HG02943 (cell line): ENCODE measurements around the gene ST3GAL3.

ENCODE experiments used
- ATAC-seq: cut with Tn5 transposase; IDR thresholded peaks from one replicate; pipeline ENCODE4 v1.9.1; 2021; ENCODE audit warnings: mild to moderate bottlenecking, low read depth, moderate library complexity; ENCODE audit not compliant: unreplicated experiment

The ST3GAL3 gene

GRCh38 chr1:43707190-43708001 lies at the start of gene ST3GAL3:
TSS of gene ST3GAL3 (plus strand) at chr1:43707536. CDS start at chr1:43736263, 28,727 bp downstream.
- peak; percentile 85 for ATAC-seq

- no peak for ATAC-seq
These were observed 47.8 kb upstream of the ST3GAL3 start for GRCh38 chr1:43659212-43660166.

- ATAC-seq, result no peak
These were observed 47.0 kb upstream of the ST3GAL3 start for GRCh38 chr1:43660355-43660754.

GRCh38 chr1:43664369-43664768 lies 43.0 kb upstream of the ST3GAL3 start:
- no peak for ATAC-seq

- no peak for ATAC-seq
These were observed 40.7 kb upstream of the ST3GAL3 start for GRCh38 chr1:43666608-43667007.

DNA sequence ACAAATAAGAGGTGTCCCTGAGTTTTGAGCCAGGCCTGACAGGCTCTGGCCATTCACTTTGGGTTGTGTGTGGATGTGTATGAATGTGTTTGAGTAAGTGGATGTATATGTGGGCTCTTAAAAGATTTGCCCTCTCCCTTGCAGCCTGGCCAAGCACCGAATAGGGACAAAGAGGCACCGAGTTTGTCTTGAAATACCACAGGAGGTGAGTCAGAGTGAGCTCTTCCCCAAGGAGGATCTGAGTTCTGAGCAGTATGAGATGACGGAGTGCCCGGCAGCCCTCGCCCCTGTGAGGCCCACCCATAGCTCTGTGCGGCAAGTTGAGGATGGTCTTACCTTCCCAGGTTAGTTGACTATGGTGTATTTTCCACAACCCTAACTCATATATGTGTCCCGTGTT lies 38.4 kb upstream of the ST3GAL3 start:
- no peak for ATAC-seq

- ATAC-seq, result no peak
These were observed 37.5 kb upstream of the ST3GAL3 start for GRCh38 chr1:43669878-43670277.

DNA sequence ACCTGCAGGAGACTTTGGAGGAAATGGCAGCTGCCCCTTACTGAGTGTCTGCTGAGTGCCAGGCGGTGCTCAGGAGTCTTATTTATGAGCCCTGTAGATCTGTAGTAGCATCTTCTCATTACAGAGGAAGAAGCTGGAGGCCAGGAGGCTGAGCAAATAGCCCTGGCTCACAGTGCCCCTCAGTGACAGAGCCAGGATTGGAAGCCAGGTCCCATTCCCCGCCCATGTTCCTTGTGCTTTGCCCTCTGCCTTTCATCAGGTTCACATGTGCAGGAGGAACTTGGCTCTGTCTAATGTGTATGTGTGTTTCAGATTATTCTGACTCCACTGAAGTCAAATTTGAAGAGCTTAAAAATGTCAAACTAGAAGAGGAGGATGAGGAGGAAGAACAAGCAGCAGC lies 36.1 kb upstream of the ST3GAL3 start:
- no peak for ATAC-seq

DNA sequence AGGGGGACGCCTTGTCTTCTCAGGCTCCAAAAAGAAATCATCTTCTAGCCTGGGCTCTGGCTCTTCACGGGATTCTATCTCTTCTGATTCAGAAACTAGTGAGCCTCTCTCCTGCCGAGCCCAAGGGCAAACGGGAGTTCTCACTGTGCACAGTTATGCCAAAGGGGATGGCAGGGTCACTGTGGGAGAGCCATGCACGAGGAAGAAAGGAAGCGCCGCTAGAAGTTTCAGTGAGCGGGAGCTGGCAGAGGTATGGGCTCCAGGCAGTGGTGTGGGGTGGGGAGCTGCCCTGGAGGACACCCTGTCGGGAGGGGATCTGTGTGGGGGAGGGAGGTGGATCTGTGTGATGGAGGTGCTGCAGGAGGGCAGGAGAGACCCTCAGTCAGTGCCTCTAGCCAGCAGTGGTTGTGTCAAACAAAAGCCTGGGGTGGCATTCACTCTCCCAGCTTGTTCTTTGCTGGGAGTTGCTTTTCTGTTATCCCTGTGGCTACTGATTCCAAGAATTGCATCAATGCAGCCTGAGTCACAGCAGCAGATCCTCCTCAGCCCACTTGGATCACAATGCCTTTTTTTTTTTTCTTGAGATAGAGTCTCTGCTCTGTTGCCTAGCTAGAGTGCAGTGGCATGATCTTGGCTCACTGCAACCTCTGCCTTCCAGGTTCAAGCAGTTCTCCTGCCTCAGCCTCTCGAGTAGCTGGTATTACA lies 35.6 kb upstream of the ST3GAL3 start:
- no peak for ATAC-seq

DNA sequence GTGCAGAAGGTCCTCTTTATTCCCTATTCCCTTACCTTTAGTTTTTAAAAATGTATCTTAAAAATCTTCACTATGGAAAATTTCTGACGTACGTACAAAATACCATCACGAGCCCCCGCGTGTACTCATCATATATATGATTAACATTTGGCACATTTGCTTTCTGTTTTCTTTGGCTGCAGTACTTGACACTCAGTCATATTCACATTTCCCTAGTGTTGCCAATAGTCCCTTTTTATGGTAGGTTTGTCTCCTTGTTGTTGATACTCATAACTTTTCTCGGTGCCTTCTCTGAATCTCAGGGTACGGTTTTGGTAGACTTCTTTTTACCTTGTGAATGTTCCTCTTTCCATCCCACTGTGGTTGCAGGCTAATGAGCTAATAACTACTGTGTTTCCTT lies 34.1 kb upstream of the ST3GAL3 start:
- no peak for ATAC-seq

DNA sequence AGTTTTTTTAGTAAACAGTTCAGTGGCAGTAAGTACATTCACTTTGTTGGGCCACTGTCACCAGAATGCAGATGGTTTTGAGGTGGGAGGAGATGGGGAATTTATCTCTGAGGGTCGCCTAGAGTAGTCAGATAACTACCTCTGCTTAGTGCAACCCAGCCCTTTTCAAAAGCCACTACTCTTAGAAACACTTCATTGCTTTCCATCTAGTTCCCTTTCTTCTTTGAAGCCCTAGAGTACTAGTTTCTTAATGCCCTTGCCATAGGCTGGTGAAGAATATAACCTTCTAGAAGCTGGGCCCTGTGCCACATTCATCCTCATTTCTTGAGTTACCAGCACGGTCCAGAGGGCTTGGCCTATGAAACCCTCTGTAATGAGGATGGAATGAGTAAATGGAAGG lies 28.4 kb upstream of the ST3GAL3 start:
- no peak for ATAC-seq

DNA sequence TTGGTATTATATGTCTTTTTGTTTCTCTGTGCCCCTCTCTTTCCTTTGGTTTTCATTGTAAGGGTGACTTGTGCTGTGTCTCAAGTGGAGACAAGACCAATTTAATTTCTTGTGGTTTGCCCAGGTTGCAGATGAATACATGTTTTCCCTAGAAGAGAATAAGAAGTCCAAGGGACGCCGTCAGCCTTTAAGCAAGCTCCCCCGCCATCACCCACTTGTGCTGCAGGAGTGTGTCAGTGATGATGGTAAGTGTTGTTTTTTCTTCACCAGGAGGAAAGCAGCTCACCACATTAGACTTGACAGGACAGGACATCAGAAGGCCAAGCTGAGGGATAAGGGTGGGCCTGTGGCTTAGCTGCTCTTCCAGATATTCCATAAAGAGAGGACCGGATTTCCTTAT lies 23.8 kb upstream of the ST3GAL3 start:
- no peak for ATAC-seq

DNA sequence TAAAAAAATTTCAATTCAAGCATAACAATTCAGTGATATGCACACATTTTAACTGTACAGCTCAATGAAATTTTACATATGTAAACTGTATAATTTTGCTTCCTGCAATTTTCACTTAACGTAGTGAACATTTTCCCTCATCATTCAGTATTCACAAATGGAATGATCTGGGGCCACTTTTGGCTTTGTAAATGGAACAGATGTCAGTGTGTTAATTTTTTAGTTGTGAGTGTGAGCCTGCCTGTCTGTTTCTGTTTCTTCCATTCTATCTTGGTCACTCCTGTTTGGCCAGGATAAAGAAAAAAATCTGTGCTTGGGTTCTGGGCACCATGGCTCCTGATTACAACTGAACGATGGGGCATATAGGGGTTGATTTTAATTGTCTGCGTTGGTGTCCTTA lies 20.5 kb upstream of the ST3GAL3 start:
- ATAC-seq, result no peak

GRCh38 chr1:43687301-43688108 lies 19.8 kb upstream of the ST3GAL3 start:
- no peak for ATAC-seq

DNA sequence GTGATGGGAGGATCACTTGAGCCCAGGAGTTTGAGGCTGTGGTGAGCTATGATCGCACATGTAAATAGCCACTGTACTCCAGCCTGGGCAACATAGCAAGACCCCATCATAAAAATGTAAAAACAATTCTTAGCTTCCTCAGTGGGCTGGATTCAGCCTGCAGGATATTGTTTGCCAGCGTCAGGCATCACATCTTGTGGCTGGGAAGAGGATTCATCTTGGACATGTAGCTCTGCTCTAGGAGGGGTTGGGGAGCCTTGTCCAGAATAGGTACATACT lies 19.3 kb upstream of the ST3GAL3 start:
- no peak for ATAC-seq

GRCh38 chr1:43688594-43689000 lies 18.7 kb upstream of the ST3GAL3 start:
- ATAC-seq, result no peak

- ATAC-seq, result no peak
These were observed 18.0 kb upstream of the ST3GAL3 start for GRCh38 chr1:43689289-43689688.

- ATAC-seq, result no peak
These were observed 15.2 kb upstream of the ST3GAL3 start for GRCh38 chr1:43691871-43692815.

DNA sequence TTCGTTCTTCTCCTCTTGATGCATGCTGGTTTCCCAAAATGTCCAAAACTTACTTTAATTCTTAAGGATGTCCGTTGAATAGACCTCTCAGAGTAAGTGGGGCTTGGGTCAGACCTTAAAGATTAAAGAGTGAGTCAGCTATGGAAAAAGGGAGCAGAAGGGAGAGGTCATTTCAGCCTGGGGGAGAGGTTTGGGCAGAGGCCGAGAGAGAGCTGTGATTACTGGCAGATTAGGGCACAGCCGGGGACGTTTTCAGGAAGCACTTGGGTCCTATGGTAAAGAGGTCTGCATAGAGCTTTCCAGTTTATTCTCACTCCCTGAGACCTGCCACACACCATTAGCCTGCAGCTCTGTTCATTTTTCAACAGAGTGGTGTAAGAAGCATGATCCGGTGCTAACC lies 14.0 kb upstream of the ST3GAL3 start:
- no peak for ATAC-seq
